Suppressor macrophage treated with lipopolysaccharide for 1 hour (primary cell): ENCODE results near the gene APOOL.

Experiments used
- DNase-seq, 3 donors: peaks; one replicate each; pipeline ENCODE4 v3.0.0-alpha.2; 2020 to 2022

APOOL gene

GRCh38 chrX:85084770-85085393 lies 81.2 kb downstream of the APOOL start:
- peak; percentile 28 to 37 (median 30) for DNase-seq

- no peak for DNase-seq
Measured at GRCh38 chrX:85089321-85089840, 85.7 kb downstream of the APOOL start.

- DNase-seq = no peak
Measured at GRCh38 chrX:85107407-85107806, 103.7 kb downstream of the APOOL start.

- DNase-seq = no peak
Measured at GRCh38 chrX:85108165-85108564, 104.5 kb downstream of the APOOL start.

GRCh38 chrX:85109235-85109634 lies 105.6 kb downstream of the APOOL start:
- DNase-seq = peak in 2 of 3 donors; percentile 7

- peak; percentile 13 to 27 (median 22) for DNase-seq
Measured at GRCh38 chrX:85111347-85111746, 107.7 kb downstream of the APOOL start.

GRCh38 chrX:85112293-85112692 lies 108.6 kb downstream of the APOOL start:
- no peak for DNase-seq

GRCh38 chrX:85113746-85114145 lies 110.1 kb downstream of the APOOL start:
- no peak for DNase-seq

GRCh38 chrX:85114171-85114570 lies 110.5 kb downstream of the APOOL start:
- DNase-seq = no peak

GRCh38 chrX:85114776-85115175 lies 111.1 kb downstream of the APOOL start:
- no peak for DNase-seq

- no peak for DNase-seq
Measured at GRCh38 chrX:85115252-85115651, 111.6 kb downstream of the APOOL start.

- no peak for DNase-seq
Measured at GRCh38 chrX:85136409-85136808, 132.7 kb downstream of the APOOL start.

GRCh38 chrX:85139422-85139821 lies 135.7 kb downstream of the APOOL start:
- no peak for DNase-seq

- peak in 2 of 3 donors; percentile 1 to 18 for DNase-seq
Measured at GRCh38 chrX:85140964-85141363, 137.3 kb downstream of the APOOL start.
